ENCODE measurements around the gene ASTN1.

ASTN1 gene

DNA sequence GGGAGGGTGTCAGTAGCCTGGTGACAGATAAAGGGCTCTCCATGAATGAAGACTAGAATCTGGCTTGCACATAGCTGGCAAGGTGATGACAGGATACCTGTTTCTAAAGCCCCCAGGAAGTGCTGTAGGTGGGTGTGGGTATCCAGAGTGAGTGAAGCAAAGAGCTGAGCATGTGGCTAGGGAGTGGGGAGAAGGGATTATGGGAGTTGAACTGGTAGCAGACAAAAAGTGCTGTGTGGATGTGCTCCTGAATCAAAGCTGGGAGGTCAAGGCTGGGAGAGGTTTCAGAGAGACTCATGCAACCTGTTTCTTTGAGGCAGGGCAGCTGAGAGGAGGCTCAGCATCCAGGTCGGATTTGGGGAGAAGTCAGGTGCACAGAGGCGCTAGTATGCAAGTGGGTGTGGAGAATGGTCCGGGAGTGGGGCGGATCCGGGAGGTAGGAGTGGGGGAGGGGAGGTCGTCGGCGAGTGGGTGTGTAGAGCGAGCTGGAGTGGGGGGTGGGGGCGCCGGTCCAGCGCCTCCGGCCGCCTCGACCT lies 600 bp downstream of the ASTN1 start:
- no peak for DNase-seq (ENCODE audit: low read depth)

DNA sequence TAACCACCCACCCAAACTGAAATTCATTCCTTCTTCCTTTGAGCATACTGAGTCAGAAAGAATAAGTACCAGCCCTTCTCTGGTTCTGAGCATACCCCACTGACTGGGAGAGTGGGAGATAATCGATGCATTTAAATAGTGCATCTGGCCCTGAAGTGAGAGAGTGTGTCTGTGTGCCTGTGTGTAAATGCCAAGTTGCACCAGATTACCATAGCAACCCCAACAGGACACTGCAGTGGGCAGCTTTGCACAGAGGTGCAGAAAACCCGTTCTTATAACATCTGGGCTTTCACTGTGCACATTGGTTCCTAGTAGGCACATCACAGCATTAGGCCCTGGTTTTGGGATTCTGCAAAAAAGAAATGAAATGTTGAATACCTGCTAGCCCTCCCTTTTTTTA lies 2.3 kb downstream of the ASTN1 start:
- DNase-seq (ENCODE audit: low read depth) = no peak

DNA sequence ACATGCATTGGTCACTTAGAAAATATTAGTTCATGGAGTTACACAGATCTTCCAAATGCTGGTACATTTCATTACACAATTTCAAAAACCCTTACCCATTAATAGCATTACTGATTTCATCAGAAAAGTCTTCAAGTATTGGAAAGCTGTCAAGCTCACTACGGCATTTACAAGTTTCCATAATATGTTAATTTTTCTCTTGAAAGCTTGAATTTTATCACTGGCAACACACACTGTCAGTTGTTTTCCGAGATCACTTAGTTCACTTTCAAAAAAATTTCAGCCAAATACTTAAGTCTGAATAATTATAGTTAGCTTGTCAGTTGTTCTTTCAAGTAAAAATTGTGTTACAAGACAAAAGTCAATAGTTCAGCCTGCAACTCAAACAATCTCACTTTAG lies 18.0 kb downstream of the ASTN1 start:
- DNase-seq (ENCODE audit: low read depth) = no peak

DNA sequence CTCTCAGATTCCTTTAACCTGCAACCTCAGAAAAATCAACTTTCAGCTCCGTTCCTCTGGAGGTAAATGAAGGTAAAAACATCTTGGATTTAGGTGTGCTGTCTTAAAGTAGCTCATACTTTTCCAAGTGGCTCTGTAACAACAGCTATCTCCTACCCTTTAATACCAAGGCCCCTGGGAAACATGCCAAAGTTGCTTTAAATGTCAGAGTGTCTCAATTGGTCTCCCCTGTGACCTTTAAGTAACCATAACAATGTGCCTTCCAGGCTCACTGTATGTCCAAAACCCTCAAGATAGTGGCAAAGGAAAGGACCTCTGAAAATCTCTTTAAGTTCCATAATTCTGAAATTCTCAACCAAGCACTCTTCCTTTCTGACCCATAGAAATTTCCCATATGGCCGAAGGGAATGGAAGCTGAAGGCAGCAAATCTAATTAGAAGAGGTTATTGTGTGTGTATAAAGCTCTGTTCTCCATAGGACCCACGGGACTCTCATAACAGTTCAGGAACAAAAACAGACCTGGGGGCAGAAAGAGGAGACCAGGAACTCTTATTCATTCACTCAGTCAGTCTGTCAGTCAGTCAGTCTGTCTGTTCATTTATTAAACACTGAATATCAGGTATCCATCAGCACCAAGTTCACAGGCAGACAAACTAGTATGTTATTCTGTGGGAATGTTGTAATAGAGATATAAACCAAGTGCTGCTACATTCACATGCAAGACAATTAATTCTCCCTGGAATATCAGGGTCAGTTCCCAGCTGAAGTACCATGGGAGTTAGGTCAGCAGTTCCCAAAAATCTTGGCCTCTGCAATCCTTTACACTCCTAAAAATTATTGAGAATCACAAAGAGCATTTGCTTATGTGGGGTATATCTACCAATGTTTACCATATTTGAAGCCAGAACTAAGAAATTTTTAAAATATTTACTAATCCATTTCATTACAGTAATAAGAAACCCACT lies 19.1 kb downstream of the ASTN1 start:
- no peak for DNase-seq (ENCODE audit: low read depth)

DNA sequence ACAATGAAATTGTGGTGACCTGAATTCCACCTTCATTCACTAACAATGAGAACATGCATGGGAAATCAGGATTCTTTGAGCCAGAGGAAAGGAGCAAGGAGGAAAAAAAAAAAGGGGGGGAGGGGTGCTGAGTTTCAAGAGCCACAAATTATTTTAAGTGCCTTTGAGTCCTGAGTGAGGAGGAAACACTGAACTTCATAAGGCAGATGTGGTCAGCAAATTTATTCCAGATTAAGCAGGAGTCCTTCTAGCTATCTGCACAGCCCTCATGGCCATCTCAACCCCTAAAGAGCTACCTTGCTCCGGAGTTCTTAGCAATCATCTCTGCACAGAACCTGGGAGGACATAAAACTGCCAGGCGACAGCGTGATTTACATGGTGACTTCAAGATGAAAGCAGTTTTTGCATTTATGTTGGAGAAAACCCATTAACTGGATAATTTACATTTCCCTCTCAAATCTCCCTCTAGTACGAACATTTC lies 21.7 kb downstream of the ASTN1 start:
- no peak for DNase-seq (ENCODE audit: low read depth)

DNA sequence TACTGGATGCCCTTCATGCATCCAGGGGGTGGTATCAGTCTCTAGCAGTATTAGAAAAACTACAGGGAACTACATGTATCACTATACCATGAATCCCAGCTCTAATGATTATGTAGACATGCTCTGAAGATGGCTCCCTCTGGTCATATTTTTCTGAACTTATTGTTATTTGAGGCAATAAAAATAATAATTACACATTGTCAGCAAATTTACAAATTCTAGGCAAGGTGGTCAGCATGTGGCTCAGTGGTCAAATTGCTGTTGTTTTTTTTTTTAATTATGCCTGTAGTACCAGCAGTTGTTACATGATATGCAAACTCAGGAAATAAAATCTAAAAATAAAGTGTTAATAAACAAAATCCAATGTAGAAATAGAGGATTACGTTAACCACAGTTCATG lies 22.5 kb downstream of the ASTN1 start:
- DNase-seq (ENCODE audit: low read depth) = no peak

DNA sequence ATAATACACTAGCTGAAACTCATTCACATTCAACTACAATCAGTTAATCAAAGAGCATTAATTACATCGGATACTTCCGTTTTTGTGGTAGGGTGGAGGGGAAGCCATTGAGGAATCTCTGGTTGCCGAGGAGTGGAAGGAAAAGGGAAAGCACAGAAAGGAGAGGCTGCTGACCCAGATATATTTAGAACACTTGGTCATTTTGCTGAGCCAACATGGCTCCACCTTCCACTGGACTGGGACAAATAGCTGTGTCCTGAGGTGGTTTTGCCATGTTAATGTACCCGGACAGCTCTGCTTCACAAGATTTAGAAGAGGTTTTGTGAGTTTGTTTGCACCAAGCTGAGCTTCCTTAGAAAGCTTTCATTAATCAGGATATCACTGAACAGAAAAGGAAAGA lies 26.2 kb downstream of the ASTN1 start:
- DNase-seq (ENCODE audit: low read depth) = no peak

DNA sequence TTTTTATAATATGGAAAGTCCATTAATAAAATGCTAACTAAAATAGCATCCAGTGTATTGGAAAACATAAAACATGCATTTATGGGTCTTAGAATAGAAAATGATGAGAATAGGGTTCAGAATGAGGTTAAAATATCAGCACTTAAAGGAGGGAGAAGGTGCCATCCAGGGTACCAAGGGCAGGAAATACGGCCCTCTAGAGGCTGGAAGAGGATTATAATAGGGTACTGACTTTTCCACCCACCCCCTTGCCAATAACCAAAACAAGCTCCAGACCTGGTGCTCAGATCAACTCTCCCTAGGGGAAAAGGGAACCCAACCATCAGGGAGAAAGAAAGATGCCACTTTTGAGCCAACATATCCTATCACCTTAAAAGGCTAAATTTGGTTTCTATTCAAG lies 26.7 kb downstream of the ASTN1 start:
- DNase-seq (ENCODE audit: low read depth) = no peak

DNA sequence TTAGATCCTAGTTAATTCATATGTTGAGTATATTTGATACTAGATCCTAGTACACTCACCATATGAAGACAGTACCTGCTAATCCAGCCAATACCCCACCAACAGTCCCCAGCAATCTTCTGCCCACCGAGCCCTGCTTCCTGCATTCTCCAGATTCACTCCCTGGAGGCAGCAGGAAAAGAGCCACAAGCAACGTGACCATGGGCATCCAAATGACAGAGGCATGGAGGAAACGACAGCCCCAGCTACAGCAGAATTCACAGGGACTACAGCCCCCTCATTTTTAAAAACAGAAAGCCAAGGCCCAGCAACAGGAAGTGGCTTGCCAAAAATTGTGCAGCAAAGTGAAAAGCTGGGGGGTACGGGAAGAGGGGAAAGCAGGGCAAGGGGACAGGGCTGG lies 29.3 kb downstream of the ASTN1 start:
- no peak for DNase-seq (ENCODE audit: low read depth)

DNA sequence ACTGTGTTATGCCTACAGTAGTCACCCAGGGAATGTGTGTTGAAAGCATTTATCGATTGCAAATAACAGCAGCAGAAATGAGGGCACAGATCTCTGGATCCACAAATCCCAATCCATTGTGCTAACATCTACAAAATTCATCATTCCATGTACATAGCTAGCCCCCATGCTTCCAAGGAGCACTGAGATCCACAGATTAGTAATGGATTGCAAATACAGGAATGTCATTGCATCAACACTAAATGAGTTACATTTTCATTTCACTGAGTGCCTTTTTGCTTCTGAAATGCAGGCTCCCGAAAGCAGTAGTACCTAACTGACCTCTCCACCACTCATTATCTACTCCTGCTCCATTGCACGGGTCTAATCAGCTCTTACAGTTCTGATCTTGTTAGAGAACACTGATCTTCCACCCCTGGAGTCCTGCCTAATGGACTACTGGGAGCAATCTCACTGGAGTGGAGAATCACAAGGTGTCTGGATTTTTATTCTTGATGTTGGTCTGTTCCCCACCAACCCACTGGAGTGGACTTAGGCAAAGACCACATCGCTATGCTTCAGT lies 30.5 kb downstream of the ASTN1 start:
- DNase-seq (ENCODE audit: low read depth) = no peak

DNA sequence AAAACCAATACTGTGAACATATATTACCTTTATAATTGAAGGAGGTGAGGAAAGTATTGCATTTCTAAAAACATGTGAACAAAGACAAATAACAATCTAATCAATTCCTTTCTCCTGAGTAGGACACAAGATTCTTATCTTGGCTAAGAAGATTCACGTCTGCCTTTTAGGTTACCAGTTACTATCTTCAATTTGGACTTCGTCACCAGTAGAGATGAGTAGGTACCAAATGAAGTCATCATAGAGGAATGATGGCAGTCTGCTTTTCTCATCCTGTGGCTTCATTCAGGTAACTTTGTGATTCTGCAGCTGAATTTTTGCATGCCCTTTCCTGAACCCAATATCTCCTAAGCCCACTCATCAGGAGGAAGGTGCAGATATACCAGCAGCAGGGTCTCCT lies 32.4 kb downstream of the ASTN1 start:
- no peak for DNase-seq (ENCODE audit: low read depth)

DNA sequence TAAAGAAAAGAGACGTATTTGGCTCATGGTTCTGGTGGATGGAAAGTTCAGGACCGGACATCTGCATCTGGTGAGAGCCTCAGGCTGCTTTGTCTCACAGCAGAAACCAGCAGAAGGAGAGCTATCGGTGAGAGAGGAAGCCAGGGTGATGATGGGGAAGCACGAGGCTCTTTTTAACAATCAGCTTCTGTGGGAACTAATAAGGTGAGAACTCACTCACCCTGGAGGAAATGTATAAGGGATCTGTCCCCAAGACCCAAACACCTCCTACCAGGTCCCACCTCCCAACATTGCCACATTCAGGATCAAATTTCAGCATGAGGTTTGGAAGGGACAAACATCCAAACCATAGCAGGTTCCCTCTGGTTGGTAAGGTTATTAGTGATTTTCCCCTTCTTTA lies 32.8 kb downstream of the ASTN1 start:
- DNase-seq (ENCODE audit: low read depth) = no peak

DNA sequence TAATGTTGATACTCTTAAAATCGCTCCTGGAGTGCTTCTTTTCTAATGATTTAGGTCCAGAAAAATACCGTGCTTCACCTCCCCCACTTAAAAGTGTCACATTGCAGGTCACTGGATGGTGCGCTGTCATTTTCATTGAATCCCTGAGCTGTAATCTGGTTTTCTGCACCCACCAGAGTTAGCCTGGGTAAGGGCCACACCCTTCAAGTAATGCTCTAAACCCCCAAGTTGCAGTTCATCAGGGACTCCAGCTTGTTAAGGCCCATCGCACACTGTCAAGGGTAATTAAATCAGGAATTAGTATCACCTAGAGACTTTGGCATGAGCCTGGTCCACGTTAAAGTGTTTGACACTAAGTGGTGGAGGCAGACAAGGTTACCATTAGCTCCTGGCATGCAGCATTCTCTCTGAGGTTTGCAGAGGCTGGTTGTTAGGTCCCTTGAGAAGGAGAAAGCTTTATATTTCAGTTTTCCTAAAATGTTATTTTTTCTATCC lies 34.0 kb downstream of the ASTN1 start:
- DNase-seq (ENCODE audit: low read depth) = no peak

DNA sequence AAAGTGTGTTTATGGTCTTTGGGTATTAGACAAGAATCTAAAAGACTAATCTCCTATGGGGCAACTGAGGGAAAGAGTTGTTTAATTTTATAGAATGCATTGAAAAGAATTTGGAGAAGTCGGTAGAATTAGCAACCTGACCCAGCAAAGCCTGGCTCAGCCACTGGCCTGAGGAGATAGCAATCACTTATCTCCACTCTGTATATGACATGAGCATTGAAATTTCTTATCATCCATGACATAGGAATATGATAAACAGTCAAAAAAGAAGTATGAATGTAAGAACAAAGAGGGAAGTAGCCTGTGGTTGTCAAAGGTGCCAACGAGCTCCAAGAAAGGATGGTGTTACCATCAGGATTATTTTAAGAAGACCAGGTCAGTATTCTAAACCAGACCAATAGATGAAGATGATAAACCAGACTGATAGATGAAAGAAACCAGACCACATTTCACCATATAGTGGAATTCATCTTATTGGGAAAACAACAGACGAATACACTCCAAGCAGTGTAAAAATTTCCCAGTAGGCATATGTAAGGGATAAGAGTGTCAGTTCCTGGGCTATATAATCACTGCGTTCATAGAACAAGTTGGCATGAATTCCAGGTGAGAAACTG lies 35.7 kb downstream of the ASTN1 start:
- no peak for DNase-seq (ENCODE audit: low read depth)

DNA sequence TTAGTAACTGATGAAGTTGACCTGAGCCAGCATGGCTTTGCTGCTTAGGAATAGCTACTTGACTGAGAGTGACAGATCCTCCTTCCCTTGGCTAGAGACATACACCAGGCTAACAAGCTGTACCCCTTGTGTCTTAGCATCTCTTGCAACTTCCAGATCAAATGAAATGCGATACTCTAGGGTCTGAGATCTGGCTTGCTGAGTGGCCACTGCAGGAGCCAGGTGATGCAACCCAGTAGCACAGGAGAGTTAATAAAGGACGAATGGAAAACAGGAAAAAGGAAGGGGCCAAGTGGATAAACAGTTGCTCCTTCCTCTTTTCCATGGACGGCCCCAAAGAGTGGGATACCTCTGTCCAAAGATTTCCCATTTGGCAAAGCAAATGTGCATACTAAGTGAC lies 38.2 kb downstream of the ASTN1 start:
- no peak for DNase-seq (ENCODE audit: low read depth)

DNA sequence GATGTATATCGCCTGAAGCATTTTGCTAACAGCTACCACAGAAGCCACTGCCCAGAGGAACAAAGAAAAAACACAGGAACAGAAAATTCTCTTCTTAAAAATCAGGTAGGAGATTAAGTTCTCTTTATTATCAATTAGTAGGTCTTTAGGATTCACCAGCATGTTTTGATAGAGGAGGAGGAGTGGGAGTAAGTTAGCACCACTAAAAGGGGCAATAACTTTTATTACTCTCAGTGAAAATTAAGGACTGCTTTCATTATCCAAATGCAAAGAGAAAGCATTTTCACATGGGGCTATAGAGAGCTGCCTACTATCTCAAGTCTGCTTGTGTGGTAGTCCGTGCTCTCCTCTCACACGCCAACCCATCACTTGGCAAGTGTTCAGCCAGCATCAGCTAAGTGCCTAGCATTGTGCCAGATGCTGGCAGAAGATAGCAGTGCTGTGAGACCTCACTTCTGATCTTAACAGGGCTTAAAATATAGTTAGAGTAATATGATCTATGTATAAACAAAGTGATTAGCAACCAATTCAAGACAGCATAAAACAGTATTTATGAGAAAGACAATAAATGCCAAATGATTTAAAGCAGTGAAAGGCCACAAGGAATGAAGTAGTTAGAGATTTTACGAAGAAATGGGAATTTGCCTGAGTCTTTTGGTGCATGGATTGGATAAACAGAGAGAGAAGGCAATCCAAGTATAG lies 39.8 kb downstream of the ASTN1 start:
- no peak for DNase-seq (ENCODE audit: low read depth)

DNA sequence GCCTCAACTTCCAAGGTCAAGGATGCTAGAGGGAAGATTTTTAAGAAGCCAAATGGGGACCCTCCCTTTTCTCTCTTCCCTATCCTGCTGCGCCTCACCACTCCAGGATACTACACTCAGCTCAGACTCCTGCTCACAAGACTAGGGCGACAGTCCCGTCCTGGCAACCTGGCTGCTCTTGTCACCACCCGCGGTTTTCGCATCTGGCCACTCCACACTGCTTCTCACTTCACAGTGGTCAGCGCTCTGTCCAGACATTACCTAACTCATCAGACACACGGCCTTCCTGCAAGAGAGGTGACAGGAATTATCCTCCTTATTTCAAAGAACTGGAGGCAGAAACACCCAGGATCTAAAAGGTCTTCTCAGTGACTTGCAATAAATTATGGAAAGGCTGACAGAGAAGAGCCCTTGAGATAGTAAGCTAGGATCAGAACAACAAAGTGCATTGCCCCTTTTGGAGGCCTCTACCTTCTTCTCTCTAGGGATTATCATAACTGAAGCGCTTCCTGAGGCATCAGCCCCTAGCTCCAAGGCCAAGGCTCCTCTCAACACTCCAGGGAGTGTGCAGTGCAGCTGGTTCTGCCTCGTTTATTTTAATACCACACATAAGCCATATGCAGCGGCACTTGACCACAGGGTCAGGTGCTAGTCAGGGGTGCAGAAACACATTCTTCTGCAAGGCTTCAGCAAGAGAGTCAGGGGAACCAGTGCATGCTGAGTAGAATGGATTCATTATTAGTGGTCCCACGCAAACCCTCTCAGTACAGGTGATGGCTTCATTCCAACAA lies 41.9 kb downstream of the ASTN1 start:
- no peak for DNase-seq (ENCODE audit: low read depth)

DNA sequence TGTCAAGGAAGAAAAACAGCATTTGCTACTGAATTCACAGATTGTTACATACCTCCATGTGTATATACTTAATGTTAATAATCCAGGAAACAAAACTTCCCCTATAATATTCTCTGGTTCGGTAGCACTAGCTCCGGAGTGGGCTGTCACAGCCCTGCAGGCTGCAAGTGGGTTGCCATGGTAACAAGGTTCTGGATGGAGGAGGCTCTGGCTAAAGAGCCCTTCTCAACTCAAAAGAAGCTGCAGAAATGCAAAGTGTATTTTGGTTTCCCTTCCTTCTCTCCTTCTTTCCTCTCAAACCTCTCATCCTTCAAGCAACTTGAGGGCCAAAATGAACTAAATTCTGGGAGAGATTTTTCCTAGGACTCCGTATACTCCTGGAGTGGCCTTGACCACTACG lies 45.2 kb downstream of the ASTN1 start:
- DNase-seq (ENCODE audit: low read depth) = no peak

DNA sequence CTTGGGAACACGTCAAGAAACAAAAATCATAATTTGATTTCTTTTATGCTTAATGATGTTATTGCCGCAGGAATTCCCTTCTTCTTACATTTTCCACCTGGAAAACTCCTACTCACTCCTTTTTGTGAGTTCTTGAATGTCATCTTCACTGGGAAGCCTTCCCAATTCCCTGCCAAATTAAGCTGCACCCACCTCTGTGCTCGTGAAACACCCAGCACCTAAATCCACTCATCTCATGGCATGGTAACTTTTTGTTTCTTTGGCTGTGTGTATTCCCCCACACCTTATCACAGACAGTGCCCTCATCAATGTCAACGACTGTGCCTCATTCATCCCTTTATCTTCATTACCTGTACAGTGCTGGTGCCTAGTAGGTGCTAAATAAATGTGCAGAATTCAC lies 45.6 kb downstream of the ASTN1 start:
- no peak for DNase-seq (ENCODE audit: low read depth)

DNA sequence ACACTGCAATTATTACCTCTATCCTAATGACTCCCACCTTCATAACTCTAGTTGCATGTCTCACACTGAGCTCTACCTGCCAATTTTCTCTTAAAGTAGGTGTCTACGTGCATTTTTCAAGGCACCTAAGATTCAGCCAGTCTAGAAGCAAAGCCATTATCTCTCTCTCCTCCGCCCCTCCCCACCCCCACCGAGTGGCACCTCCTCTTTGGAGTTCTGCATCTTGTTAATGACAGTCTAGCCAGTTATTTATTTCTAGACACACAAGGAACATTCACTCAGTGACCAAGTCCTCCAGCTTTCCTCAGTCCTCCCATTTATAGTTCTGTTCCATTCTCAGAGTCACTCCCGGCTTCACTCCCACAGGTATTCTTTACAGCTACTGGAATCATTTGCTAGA lies 47.6 kb downstream of the ASTN1 start:
- no peak for DNase-seq (ENCODE audit: low read depth)

DNA sequence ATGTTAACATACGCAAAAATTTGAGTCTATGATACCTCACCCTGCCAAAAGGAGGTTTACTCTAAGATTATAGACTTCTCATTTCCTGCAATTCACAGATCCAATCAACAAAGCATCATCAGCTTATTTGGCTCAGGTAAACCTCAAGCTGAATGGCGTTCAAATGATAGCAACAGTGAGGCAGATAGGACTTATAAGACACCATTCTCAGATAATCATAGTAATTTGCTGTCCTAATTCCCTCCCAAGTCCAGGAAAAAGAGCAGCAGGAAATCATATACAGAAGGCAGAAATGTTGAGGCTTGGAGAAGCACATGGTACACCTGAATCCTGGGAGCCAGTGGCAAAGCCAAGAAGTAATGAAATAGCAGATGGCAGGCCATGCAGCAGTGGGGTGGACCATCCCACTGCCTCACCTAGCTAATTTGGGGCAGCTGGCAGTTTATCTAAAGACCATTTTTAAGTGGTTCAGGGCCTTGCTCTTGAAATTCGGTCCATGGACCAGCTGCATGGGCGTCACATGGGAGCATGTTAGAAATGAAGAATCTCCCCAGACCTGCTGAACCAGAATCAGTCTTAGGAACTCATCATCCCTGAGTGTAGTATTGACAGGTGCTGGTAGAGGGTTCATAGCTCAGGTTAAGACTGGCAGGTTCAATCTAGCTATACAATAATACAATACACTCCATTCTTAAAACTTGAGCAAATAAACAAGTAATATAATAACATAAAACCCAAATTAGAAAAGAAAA lies 57.7 kb downstream of the ASTN1 start:
- no peak for DNase-seq (ENCODE audit: low read depth)

Data from stimulated activated CD8-positive, alpha-beta memory T cell treated with anti-CD3 and anti-CD28 coated beads, Interleukin-12 subunit alpha, Interleukin-12 subunit beta, amount 100 ng/mL, for 1 hour (primary cell).